Measurements from ENCODE around the gene RPL31. TPM values are rescaled to one million over a fixed set of nuclear protein-coding genes. Genes with fewer than 3 reads are reported as not detected.
"Not testable (repeated sequence)": the region's sequence is repeated elsewhere in the genome, so short reads cannot be mapped to it uniquely, and the experiment has no call there.

RPL31 gene
- total RNA-seq, 1 donor from 2014 or later, result 1,076 TPM

DNA sequence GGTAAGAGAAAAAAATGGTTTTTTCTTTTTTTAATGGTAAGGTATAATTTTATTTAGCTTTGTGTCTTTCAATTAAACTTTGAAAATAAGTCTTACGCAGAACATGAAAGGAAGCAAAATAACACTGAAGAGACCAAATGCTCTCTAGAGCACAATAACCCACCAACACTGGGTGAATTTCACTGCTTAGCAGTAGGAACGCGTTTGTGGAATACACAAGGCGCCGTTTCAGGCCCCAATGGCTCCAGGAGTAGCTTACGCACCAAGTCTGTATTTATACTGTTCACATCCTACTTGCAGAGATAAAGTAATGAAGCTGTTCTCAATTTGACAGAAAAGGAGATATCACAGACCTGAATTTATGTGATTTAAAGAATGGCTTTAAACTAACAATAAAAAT lies 23.5 kb downstream of the RPL31 start:
- no peak for DNase-seq (ENCODE audit: low spot score)

GRCh38 chr2:101026253-101026701 lies 24.2 kb downstream of the RPL31 start:
- no peak for DNase-seq (ENCODE audit: low spot score)

DNA sequence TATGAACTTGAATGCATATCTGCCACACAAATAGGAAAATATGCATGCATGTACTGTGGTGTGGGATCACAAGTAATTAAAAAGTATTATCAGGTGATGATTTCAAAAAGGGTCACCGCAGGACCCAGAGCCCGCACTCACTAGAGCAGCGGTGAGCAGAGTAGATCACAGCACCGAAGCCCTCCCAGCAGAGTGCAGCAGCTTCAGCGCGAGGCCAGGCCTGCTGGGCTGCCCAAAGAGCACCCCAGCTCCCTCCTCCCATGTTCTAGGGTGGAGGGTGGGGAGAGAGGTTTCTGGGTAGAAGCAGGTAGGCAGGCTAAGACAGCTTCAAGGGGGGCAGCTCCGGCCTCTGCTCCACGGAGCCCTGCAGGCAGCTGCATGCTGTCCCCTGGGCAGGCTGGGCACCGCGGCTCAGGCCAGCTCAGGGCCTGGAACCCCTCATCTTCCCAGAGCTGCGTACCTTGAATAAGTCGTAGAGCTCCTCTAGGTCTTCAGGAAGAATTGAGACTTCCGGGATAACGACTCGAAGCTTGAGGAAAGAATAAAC lies 24.9 kb downstream of the RPL31 start:
- DNase-seq (ENCODE audit: low spot score), result no peak

DNA sequence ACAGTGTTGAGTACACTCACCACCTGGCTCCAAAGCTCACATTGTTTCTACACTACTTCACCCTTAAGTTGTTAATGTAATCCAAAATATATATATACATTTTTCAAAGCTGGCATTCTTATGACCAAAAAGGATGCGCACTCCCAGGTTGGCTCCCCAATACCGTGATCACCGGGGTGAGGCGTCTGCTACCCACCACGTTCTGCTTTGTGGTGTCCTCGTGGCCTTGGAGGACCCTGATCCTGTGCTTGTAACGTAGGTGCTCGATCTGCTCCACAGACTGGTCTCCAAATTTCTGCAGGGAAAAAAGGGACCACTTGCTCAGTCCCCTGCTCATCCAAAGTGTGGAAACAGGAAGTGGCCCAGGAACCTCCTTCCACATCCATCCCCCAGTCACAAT lies 25.8 kb downstream of the RPL31 start:
- DNase-seq (ENCODE audit: low spot score), result no peak

GRCh38 chr2:101030866-101031554 lies 28.9 kb downstream of the RPL31 start:
- DNase-seq (ENCODE audit: low spot score), result no peak

GRCh38 chr2:101032084-101032776 lies 30.1 kb downstream of the RPL31 start:
- DNase-seq (ENCODE audit: low spot score), result no peak

DNA sequence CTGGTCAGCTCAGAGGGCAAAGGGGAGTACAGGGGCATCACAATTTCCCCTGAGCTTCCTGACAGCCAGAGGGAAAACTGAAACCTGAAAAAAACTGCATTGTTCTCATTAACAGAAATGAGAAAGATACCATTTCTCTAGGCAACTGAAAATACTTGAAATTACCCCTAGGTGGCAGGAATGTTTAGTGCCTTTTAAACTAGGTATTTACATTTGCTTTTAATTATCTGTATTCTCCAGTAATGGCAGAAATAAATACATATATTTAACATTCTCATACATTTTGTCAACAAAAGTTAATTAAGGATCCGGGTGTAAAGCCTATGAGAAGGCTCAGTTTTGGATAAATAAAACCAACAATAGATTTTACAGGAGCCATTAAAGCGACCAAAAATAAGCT lies 34.5 kb downstream of the RPL31 start:
- DNase-seq (ENCODE audit: low spot score), result no peak

DNA sequence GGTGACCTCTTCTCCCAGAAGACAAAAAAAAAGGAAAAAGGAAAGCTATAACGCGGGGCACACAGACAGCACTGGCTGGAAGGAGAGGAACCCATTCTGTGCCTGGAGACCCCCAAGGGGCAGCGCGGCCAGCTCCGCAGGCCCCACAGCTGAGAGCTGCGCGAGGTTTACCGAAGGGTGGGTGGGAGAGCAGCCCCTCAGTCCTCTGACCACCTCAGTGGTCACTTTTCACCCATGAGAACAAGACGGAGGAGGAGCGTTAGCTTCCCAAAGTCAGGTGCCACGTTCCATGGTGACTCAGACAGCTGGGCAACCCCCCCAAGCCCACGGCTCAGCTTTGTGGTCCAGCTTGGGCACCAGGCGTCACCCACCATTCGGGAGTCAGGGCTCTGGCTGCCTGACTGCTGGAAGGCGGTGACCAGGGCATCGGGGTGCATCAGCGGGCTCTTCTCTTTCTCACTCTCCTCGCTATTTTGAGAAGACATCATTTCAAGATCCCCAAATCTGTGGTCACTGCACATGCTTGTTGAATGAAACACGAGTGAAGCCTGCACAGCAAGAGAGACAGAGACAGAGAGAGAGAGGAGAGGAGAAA lies 35.2 kb downstream of the RPL31 start:
- DNase-seq (ENCODE audit: low spot score), result no peak

- DNase-seq (ENCODE audit: low spot score), result no peak
Observed at GRCh38 chr2:101038455-101039255, 36.6 kb downstream of the RPL31 start.

DNA sequence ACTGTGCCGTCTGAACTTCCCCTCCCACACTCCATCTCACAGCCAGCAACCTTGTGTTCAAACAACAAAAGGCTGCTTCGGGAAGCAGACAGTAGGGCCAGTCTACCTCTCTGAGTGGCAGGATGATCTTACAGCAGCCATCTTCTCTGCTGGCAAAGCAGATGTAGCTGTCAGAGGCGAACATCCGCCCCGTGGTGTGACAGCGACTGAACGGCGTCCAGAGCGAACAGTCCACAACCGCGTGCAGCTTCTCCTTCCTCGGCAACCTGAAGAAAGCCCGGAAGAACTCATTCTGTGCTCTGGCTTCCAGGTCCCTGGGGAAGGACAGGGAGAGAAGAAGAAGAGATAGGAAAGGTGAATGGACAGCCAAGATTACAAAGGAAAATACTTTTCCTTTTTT lies 38.0 kb downstream of the RPL31 start:
- no peak for DNase-seq (ENCODE audit: low spot score)

GRCh38 chr2:101040761-101041160 lies 38.7 kb downstream of the RPL31 start:
- DNase-seq (ENCODE audit: low spot score), result no peak

- DNase-seq (ENCODE audit: low spot score), result no peak
Observed at GRCh38 chr2:101041413-101041812, 39.3 kb downstream of the RPL31 start.

DNA sequence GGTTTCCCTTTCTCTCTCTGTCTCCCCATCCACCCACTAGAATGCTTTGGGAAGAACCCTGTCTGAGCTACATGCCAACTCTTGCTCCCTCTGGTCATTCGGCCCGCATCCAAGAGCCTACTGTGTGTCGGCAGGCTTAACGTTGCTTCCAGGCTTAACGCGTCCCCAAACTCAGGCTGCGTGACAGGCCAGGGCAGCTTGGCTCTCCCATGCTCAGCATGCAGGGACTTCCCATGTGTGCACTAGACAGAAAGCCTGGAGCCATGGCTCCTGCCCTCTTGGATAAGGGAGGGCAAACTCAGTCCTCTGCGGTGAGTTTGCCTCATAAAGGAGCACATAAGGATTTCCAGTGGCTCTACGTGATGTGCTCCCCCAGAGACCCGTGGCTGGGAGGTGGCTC lies 43.2 kb downstream of the RPL31 start:
- no peak for DNase-seq (ENCODE audit: low spot score)

DNA sequence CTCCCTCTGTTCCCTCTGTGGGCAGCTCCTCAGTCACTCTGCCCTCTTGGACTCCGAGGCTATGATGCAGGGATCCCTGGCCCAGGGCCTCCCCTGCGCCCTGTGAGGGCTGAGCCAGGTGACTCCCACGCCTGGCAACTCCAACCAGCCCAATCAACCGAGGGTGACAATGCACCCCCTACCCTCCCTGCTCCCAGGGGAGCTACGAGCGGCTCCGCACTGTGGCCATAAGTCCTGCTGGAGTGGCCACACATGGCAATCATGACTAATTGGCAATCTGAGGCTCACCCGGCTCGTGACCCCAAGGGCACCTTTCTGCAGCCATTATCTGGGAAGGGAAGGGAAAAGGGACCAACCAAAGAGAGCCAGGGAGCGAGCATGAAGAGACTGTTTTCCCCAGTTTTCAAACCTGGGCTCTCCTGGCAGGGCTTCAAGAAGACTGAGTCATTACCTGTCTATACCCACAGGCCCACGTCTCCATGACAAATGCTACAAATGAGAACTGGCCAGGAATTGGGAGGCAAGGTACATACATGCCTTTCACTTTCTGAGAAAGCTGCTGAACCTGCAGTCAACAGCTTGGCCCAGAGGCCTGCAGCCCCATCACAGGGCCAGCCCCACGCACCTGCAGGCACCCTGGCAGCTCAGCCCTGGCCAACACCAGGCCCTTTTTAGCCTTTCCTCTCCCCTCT lies 45.1 kb downstream of the RPL31 start:
- no peak for DNase-seq (ENCODE audit: low spot score)

DNA sequence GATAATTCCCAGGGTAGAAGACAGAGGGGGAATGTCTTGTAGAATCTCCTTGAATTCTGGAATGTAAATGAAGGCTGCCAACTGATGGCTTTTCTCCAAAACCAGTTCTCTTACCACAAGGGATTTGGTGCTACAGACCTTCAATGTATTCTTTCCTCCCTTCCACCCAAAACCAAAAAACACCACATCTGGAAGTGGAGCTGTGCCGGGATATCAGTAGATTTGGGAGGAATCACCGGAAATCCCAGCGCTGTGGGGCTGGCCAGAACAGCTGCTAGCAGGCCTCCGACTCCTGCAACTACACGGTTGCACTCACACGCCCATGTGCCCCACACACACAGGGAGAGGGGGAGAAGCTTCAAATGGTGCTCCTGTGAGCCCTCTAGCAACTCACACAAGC lies 45.7 kb downstream of the RPL31 start:
- no peak for DNase-seq (ENCODE audit: low spot score)

DNA sequence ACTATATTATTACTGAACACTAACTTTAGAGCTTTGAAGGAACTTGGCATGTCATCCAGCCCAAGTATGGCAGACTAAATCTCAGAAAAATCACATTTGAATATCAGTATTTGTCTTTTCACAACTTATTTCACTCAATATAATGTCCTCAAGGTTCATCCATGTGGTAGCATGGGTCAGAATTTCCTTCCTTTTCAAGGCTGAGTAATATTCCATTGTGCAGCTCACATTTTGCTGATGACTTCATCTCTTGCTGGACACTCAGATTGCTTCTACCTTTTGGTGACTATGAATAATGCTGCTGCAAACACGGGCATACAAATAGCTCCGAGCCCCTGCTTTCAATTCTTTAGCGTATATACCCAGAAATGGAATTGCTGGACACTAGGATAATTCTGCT lies 46.7 kb downstream of the RPL31 start:
- DNase-seq (ENCODE audit: low spot score), result no peak

DNA sequence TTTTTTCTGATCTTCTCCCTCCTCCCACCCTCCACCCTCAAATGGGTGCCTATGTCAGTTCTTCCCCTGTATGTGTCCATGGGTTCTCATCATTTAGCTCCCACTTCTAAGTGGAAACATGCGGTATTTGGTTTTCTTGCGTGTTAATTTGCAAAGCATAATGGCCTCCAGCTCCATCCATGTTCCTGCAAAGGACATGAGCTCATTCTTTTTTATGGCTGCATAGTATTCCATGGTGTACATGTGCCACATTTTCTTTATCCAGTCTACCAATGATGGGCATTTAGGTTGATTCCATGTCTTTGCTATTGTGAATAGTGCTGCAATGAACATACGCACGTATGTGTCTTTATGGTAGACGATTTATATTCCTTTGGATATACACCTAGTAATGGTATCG lies 48.8 kb downstream of the RPL31 start:
- DNase-seq (ENCODE audit: low spot score), result not testable (repeated sequence)

DNA sequence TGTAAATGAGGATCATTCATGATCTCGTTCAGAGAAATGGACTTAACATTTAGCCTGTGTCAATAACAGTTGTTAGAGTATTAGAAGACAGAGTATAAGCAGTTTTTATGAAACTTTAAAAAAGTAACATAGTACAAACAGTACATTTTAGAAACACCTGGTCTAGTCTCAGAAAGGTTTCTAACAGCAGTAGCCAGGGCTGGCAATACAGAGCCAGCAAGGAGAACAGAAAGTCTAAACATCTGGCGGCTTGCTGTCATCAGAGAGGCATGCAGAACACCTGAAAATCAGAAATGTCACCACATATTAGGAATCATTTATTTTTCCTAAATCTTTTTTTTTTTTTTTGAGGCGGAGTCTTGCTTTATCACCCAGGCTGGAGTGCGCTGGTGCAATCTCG lies 50.1 kb downstream of the RPL31 start:
- DNase-seq (ENCODE audit: low spot score), result no peak

GRCh38 chr2:101053117-101053516 lies 51.0 kb downstream of the RPL31 start:
- DNase-seq (ENCODE audit: low spot score), result no peak
